Left ventricle myocardium inferior (tissue), 1 donor: ENCODE measurements around the gene PFDN2. TPM values are rescaled to one million over a fixed set of nuclear protein-coding genes. Genes with fewer than 3 reads are reported as not detected.

Source experiments
- DNase-seq: peaks from one replicate; pipeline ENCODE4 v3.0.0-alpha.2; 2020
- H3K27ac ChIP-seq: fragments of 200-600 bp; replicated peaks from 2 replicates; pipeline ENCODE4 v1.8.0; 2021
- H3K27me3 ChIP-seq: fragments of 200-600 bp; 2 replicates; pipeline ENCODE4 v1.8.0; 2021; ENCODE audit warnings: low read depth
- H3K36me3 ChIP-seq: fragments of 200-600 bp; 2 replicates; pipeline ENCODE4 v1.8.0; 2021
- H3K4me1 ChIP-seq: fragments of 200-600 bp; 2 replicates; pipeline ENCODE4 v1.8.0; 2021
- H3K4me3 ChIP-seq: fragments of 200-600 bp; 2 replicates; pipeline ENCODE4 v1.8.0; 2021; ENCODE audit warnings: mild to moderate bottlenecking, moderate library complexity
- H3K9me3 ChIP-seq: fragments of 200-600 bp; replicated peaks from 2 replicates; pipeline ENCODE4 v1.8.0; 2021
- CTCF ChIP-seq: fragments of 200-600 bp; IDR thresholded peaks from 2 replicates; pipeline ENCODE4 v1.8.0; 2021; ENCODE audit warnings: antibody characterized with exemption, mild to moderate bottlenecking, borderline replicate concordance
- intact Hi-C: fragments of 100-400 bp; cut with micrococcal nuclease; formaldehyde crosslinking; loops from one replicate; pipeline ENCODE4 v1.11.0; 2022
- total RNA-seq: library from RNA; stranded (reverse); fragmentation: NEBNext Ultra II Directional; extraction: Animal tissue kit (Norgen Biotek cat#: 25700); gene quantifications from one replicate; pipeline ENCODE4 v1.2.1, GENCODE V29; 2021
- donor health status: DM: no; HTN: yes; CAD: no; lungs with severe emphysema.

Gene PFDN2
- total RNA-seq, 1 donor from 2014 or later, result 62.5 TPM

- no peak overlapping the region for H3K27ac ChIP-seq
- H3K9me3 ChIP-seq, result no peaks in the 10 kb centered on the region
- no peaks in the 10 kb centered on the region for H3K36me3 ChIP-seq
- no peak for TF ChIP-seq CTCF
- no peak overlapping the region for H3K4me3 ChIP-seq
- no peak for DNase-seq
- peaks cover 8% of the 10 kb centered on the region for H3K27me3 ChIP-seq
- peaks cover 2% of the 10 kb centered on the region for H3K4me1 ChIP-seq
- intact Hi-C loops, result no loop called here
Measured at GRCh38 chr1:161091093-161091492, 26.7 kb downstream of the PFDN2 start.

- intact Hi-C loops, result no loop called here
- Histone ChIP-seq H3K36me3 (no peaks in the 10 kb centered on the region), H3K9me3 (no peaks in the 10 kb centered on the region), H3K4me1 (no peaks in the 10 kb centered on the region), H3K27me3 (peaks cover 8% of the 10 kb centered on the region), H3K4me3 (no peak overlapping the region), H3K27ac (no peak overlapping the region)
- no peak for TF ChIP-seq CTCF
- no peak for DNase-seq
Measured at GRCh38 chr1:161090617-161091016, 27.2 kb downstream of the PFDN2 start.

GRCh38 chr1:161089938-161090337 is 27.9 kb downstream of the PFDN2 start:
- Histone ChIP-seq H3K27ac (no peak overlapping the region), H3K27me3 (peaks cover 8% of the 10 kb centered on the region), H3K4me3 (no peak overlapping the region), H3K36me3 (no peaks in the 10 kb centered on the region), H3K9me3 (no peaks in the 10 kb centered on the region), H3K4me1 (no peaks in the 10 kb centered on the region)
- no peak for TF ChIP-seq CTCF
- DNase-seq, result no peak
- intact Hi-C loops, result no loop called here

GRCh38 chr1:161089251-161089924 is 28.4 kb downstream of the PFDN2 start, which contains the start of gene NECTIN4:
Gene NECTIN4 (minus strand): TSS chr1:161089558. CDS start chr1:161089296, 262 bp downstream.
- DNase-seq, result no peak
- H3K27me3 ChIP-seq, result peaks cover 8% of the 10 kb centered on the region
- H3K9me3 ChIP-seq, result no peaks in the 10 kb centered on the region
- intact Hi-C loops, result no loop called here
- H3K4me3 ChIP-seq, result no peak within 1 kb of the TSS
- no peaks in the 10 kb centered on the region for H3K36me3 ChIP-seq
- no peak within 1 kb of the TSS for H3K27ac ChIP-seq
- no peak for TF ChIP-seq CTCF
- H3K4me1 ChIP-seq, result no peaks in the 10 kb centered on the region

- Histone ChIP-seq H3K27ac (no peak overlapping the region), H3K27me3 (peaks cover 8% of the 10 kb centered on the region), H3K4me1 (no peaks in the 10 kb centered on the region), H3K4me3 (no peak overlapping the region), H3K36me3 (no peaks in the 10 kb centered on the region), H3K9me3 (no peaks in the 10 kb centered on the region)
- intact Hi-C loops, result no loop called here
- DNase-seq, result no peak
- no peak for TF ChIP-seq CTCF
Measured at GRCh38 chr1:161088587-161089110, 29.2 kb downstream of the PFDN2 start.
